ENCODE results near the gene COX4I1. TPM values are rescaled to one million over a fixed set of nuclear protein-coding genes. Genes with fewer than 3 reads are reported as not detected.

COX4I1 gene
- total and polyA plus RNA-seq, 2 of the 8 experiments (the other 6 are each of a cell fraction or from before 2014, with no cell fraction given): 507 to 707 TPM

GRCh38 chr16:85819771-85820170 is 20.3 kb downstream of the COX4I1 start:
- Histone ChIP-seq H3K23me2 (ENCODE audit: low read depth, low read length) (peaks cover 6% of the 10 kb centered on the region; the same call in 1 of the 2 replicates), H3K36me3 (ENCODE audit: control insufficient read depth in 2 of 4, insufficient read depth in 4 of 4, low read length in 3 of 4) (no peaks in the 10 kb centered on the region), H3K23ac (ENCODE audit: insufficient read length) (no peak overlapping the region), H3K56ac (replicated peaks; ENCODE audit: insufficient read length, low read depth, low read length) (no peak overlapping the region), H3K27me3 (replicated peaks in 1 of 4; ENCODE audit: control insufficient read depth in 3 of 4, extremely low read depth in 1 of 4, insufficient read depth in 3 of 4, low read length in 3 of 4) (peaks cover 0 to 11% (median 3%) of the 10 kb centered on the region in 4 experiments; a peak in 2 of 7 replicates), H2AFZ (ENCODE audit: low read length) (no peak overlapping the region), H3K4me2 (ENCODE audit: insufficient read depth in 1 of 2, low read depth in 2 of 2, low read length in 2 of 2) (no peak overlapping the region), H4K5ac (ENCODE audit: insufficient read length, low read depth, low read length) (no peak overlapping the region), H4K91ac (replicated peaks; ENCODE audit: insufficient read length, low read length) (no peak overlapping the region), H3K9me3 (ENCODE audit: insufficient read depth in 2 of 2, low read depth in 1 of 2, low read length in 1 of 2) (no peaks in the 10 kb centered on the region), H3K79me1 (ENCODE audit: low read depth, low read length) (no peaks in the 10 kb centered on the region), H2BK15ac (ENCODE audit: low read length) (no peak overlapping the region), H3K18ac (ENCODE audit: extremely low read depth, low read length) (no peak overlapping the region), H3K4me1 (replicated peaks in 1 of 4; ENCODE audit: control insufficient read depth in 3 of 4, insufficient read depth in 4 of 4, low read length in 3 of 4) (no peaks in the 10 kb centered on the region; a peak in 1 of 7 replicates), H2BK120ac (replicated peaks; ENCODE audit: low read depth, low read length) (no peak overlapping the region), H3K79me2 (ENCODE audit: control insufficient read depth in 1 of 2, insufficient read depth in 2 of 2, low read length in 2 of 2) (no peaks in the 10 kb centered on the region), H2BK12ac (ENCODE audit: low read depth, low read length) (no peak overlapping the region), H3K14ac (ENCODE audit: insufficient read length) (no peak overlapping the region), H2AK5ac (ENCODE audit: low read depth, low read length) (no peak overlapping the region), H3K4me3 (ENCODE audit: extremely low read depth in 1 of 4, insufficient read depth in 2 of 4, low read depth in 3 of 4, low read length in 4 of 4) (no peak overlapping the region), H2BK5ac (ENCODE audit: low read depth, low read length) (no peak overlapping the region), H4K8ac (ENCODE audit: extremely low read depth, insufficient read depth, low read length) (no peak overlapping the region), H3K4ac (replicated peaks; ENCODE audit: insufficient read length, low read depth, low read length) (no peak overlapping the region), H3K9ac (replicated peaks in 1 of 4; ENCODE audit: extremely low read depth in 1 of 4, low read depth in 3 of 4, low read length in 3 of 4) (no peak overlapping the region), H4K20me1 (replicated peaks in 1 of 2; ENCODE audit: control insufficient read depth in 1 of 2, insufficient read depth in 2 of 2, low read length in 2 of 2) (peaks cover 0 to 6% of the 10 kb centered on the region in 2 experiments), H3K27ac (ENCODE audit: low read depth, low read length) (no peak overlapping the region), H2BK20ac (ENCODE audit: low read length) (no peak overlapping the region)
- DNase-seq (ENCODE audit: low read depth in 1 of 2, low spot score in 2 of 2) (no peak), FAIRE-seq (no peak)
- POLR2A ChIA-PET (ENCODE audit: partially characterized antibody): interaction anchor here (0.9 to 1.0 kb wide), 2 partner anchors 160 to 179 kb away, joined by 3 read pairs; no protein-coding TSS in a partner anchor
- CTCF ChIA-PET (ENCODE audit: partially characterized antibody): interaction anchor here (0.6 to 7.6 kb wide), 49 partner anchors 9 to 1256 kb away, joined by 3 to 319 read pairs (median 4); partner anchors contain the start of gene IRF8
- 82% methylated on average over 6 of the region's 6 CpGs; no CpG with 5 or more reads in 1 of the 2 experiments for WGBS, 2 experiments (ENCODE audit: extremely low coverage in 1 of 2, insufficient coverage in 1 of 2, insufficient read length in 1 of 2, insufficient replicate concordance in 2 of 2, low coverage in 1 of 2, low lambda C conversion rate in 2 of 2, missing lambda C conversion rate in 1 of 2)
- TF ChIP-seq SAP30 (IDR thresholded peaks at IDR 0.05; ENCODE audit: insufficient read depth, insufficient replicate concordance, low read length): no peak
- no peak for TF ChIP-seq CTBP2 (IDR thresholded peaks at IDR 0.05; ENCODE audit: borderline replicate concordance, insufficient read depth, insufficient read length, low read length)
- TF ChIP-seq NRF1 (IDR thresholded peaks at IDR 0.05; ENCODE audit: low read depth, low read length): no peak
- TF ChIP-seq ASH2L (IDR thresholded peaks at IDR 0.05; ENCODE audit: low read length): no peak
- TF ChIP-seq JUN (IDR thresholded peaks at IDR 0.05; ENCODE audit: low read depth, low read length): no peak
- no peak for TF ChIP-seq MAX (IDR thresholded peaks at IDR 0.05)
- TF ChIP-seq SRF (IDR thresholded peaks at IDR 0.05; ENCODE audit: low read depth, low read length): no peak
- no peak for TF ChIP-seq CEBPB (IDR thresholded peaks at IDR 0.05; ENCODE audit: low read depth, low read length)
- TF ChIP-seq NANOG (IDR thresholded peaks at IDR 0.05; ENCODE audit: insufficient read depth, low read depth, low read length, poor library complexity, severe bottlenecking): no peak
- no peak for TF ChIP-seq YY1 (IDR thresholded peaks at IDR 0.05; ENCODE audit: low read depth, low read length)
- no peak for TF ChIP-seq SIN3A (conservative IDR thresholded peaks at IDR 0.05 in 1 of 2, IDR thresholded peaks at IDR 0.05 in 1 of 2; ENCODE audit: low read depth in 1 of 2, low read length in 2 of 2)
- TF ChIP-seq RNF2 (IDR thresholded peaks at IDR 0.05; ENCODE audit: borderline replicate concordance, low read depth, low read length, missing control alignments, poor library complexity, severe bottlenecking): no peak
- no peak for TF ChIP-seq EP300 (IDR thresholded peaks at IDR 0.05; ENCODE audit: borderline replicate concordance in 1 of 2, low read depth in 2 of 2, low read length in 2 of 2)
